ENCODE data around the gene TRERF1. TPM values are rescaled to one million over a fixed set of nuclear protein-coding genes. Genes with fewer than 3 reads are reported as not detected.
A peak's percentile ranks its signal among the peaks of the same experiment; 100 is the strongest.

TRERF1 gene
- total and polyA plus RNA-seq, 12 donors: 4.7 to 16.6 (median 8.0) TPM

DNA sequence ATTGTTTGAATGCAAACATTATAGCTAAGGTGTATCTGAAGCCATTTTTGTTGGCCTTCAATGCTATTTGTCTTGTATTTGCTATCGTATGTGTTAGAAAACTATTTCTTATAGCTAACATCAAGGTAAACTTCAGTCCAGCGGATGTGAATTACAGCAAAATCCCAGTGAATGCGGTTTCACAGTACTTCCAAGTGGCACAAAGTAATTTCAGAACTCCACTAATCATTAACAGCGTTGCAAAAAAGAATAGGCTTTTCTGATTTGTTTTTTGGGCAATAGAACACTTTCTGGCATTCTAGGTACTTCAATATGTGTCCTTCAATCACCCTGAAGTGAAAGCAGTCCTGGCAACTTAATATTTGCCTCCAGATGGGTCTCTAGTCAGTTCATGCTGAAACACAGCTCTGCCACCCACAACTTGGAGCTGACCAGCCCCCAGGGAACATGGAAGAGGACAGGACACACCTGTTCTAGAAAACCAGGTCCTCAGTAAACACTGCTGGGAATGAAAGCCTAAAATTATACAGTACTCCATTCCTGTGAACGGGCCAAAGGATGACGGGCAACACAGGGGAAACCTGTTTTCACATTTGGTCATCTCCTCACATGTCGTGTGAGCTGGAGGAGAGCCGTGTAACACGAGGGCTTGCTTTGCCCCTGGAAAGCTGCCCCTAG lies 224.4 kb downstream of the TRERF1 start:
- 88 to 94% (median 90%) methylated on average over 9 of the region's 9 CpGs for WGBS, 4 donors
- Histone ChIP-seq H3K4me1 (replicated peaks in 1 of 2) (peaks cover 0 to 21% of the 10 kb centered on the region in 2 donors), H3K9me3 (replicated peaks in 1 of 3) (no peaks in the 10 kb centered on the region), H3K36me3 (replicated peaks in 1 of 2) (peaks cover 0 to 9% of the 10 kb centered on the region in 2 donors), H3K4me3 (no peak overlapping the region), H3K27me3 (no peaks in the 10 kb centered on the region), H3K27ac (peak overlapping the region in 2 of 5 donors; percentile 67 to 75)
- no peak for DNase-seq
- intact Hi-C loops (cut with DNase I): no loop called here
- TF ChIP-seq POLR2A (IDR thresholded peaks at IDR 0.05): no peak
- no peak for TF ChIP-seq CTCF (IDR thresholded peaks at IDR 0.05)

GRCh38 chr6:42226645-42227143 lies 225.0 kb downstream of the TRERF1 start:
- peak in 1 of 7 donors; percentile 29 for DNase-seq
- 65 to 76% (median 65%) methylated on average over 8 of the region's 8 CpGs for WGBS, 4 donors
- TF ChIP-seq CTCF (IDR thresholded peaks at IDR 0.05) (no peak), POLR2A (IDR thresholded peaks at IDR 0.05) (no peak)
- no peak overlapping the region for H3K4me3 ChIP-seq
- intact Hi-C loops (cut with DNase I): no loop called here
- peaks cover 0 to 21% of the 10 kb centered on the region in 2 donors for H3K4me1 ChIP-seq (replicated peaks in 1 of 2)
- H3K27me3 ChIP-seq: no peaks in the 10 kb centered on the region
- H3K9me3 ChIP-seq (replicated peaks in 1 of 3): no peaks in the 10 kb centered on the region
- H3K27ac ChIP-seq: peak overlapping the region in 3 of 5 donors; percentile 27 to 75 (median 67)
- H3K36me3 ChIP-seq (replicated peaks in 1 of 2): peaks cover 0 to 9% of the 10 kb centered on the region in 2 donors

GRCh38 chr6:42226161-42226611 lies 225.5 kb downstream of the TRERF1 start:
- peak in 3 of 7 donors; percentile 27 to 44 (median 34) for DNase-seq
- 14 to 34% (median 29%) methylated on average over 3 of the region's 3 CpGs for WGBS, 4 donors
- no peaks in the 10 kb centered on the region for H3K27me3 ChIP-seq
- H3K9me3 ChIP-seq (replicated peaks in 1 of 3): no peaks in the 10 kb centered on the region
- H3K36me3 ChIP-seq (replicated peaks in 1 of 2): peaks cover 0 to 9% of the 10 kb centered on the region in 2 donors
- TF ChIP-seq CTCF (IDR thresholded peaks at IDR 0.05) (no peak), POLR2A (IDR thresholded peaks at IDR 0.05) (no peak)
- peak overlapping the region in 3 of 5 donors; percentile 27 to 75 (median 67) for H3K27ac ChIP-seq
- no peak overlapping the region for H3K4me3 ChIP-seq
- intact Hi-C loops (cut with DNase I): no loop called here
- peaks cover 0 to 20% of the 10 kb centered on the region in 2 donors for H3K4me1 ChIP-seq (replicated peaks in 1 of 2)

- WGBS, 4 donors: 57 to 68% (median 63%) methylated on average over 4 of the region's 4 CpGs
- no peak overlapping the region for H3K4me3 ChIP-seq
- H3K36me3 ChIP-seq (replicated peaks in 1 of 2): peaks cover 0 to 9% of the 10 kb centered on the region in 2 donors
- intact Hi-C loops (cut with DNase I): no loop called here
- peak overlapping the region in 1 of 5 donors; percentile 67 for H3K27ac ChIP-seq
- TF ChIP-seq CTCF (IDR thresholded peaks at IDR 0.05) (no peak), POLR2A (IDR thresholded peaks at IDR 0.05) (no peak)
- H3K4me1 ChIP-seq (replicated peaks in 1 of 2): peaks cover 0 to 14% of the 10 kb centered on the region in 2 donors
- no peak for DNase-seq
- H3K27me3 ChIP-seq: no peaks in the 10 kb centered on the region
- H3K9me3 ChIP-seq (replicated peaks in 1 of 3): no peaks in the 10 kb centered on the region
Measured at GRCh38 chr6:42225419-42225818, 226.3 kb downstream of the TRERF1 start.
